Activated CD4-positive, CD25-positive, alpha-beta regulatory T cell treated with anti-CD3 and anti-CD28 coated beads, Interleukin-2, amount 50 U/mL, for 72 hours (primary cell): ENCODE data around the gene VAV2.

Experiments
- DNase-seq: peaks from one replicate; pipeline ENCODE4 v3.0.0; 2021

VAV2 gene, protein sequence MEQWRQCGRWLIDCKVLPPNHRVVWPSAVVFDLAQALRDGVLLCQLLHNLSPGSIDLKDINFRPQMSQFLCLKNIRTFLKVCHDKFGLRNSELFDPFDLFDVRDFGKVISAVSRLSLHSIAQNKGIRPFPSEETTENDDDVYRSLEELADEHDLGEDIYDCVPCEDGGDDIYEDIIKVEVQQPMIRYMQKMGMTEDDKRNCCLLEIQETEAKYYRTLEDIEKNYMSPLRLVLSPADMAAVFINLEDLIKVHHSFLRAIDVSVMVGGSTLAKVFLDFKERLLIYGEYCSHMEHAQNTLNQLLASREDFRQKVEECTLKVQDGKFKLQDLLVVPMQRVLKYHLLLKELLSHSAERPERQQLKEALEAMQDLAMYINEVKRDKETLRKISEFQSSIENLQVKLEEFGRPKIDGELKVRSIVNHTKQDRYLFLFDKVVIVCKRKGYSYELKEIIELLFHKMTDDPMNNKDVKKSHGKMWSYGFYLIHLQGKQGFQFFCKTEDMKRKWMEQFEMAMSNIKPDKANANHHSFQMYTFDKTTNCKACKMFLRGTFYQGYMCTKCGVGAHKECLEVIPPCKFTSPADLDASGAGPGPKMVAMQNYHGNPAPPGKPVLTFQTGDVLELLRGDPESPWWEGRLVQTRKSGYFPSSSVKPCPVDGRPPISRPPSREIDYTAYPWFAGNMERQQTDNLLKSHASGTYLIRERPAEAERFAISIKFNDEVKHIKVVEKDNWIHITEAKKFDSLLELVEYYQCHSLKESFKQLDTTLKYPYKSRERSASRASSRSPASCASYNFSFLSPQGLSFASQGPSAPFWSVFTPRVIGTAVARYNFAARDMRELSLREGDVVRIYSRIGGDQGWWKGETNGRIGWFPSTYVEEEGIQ

DNA sequence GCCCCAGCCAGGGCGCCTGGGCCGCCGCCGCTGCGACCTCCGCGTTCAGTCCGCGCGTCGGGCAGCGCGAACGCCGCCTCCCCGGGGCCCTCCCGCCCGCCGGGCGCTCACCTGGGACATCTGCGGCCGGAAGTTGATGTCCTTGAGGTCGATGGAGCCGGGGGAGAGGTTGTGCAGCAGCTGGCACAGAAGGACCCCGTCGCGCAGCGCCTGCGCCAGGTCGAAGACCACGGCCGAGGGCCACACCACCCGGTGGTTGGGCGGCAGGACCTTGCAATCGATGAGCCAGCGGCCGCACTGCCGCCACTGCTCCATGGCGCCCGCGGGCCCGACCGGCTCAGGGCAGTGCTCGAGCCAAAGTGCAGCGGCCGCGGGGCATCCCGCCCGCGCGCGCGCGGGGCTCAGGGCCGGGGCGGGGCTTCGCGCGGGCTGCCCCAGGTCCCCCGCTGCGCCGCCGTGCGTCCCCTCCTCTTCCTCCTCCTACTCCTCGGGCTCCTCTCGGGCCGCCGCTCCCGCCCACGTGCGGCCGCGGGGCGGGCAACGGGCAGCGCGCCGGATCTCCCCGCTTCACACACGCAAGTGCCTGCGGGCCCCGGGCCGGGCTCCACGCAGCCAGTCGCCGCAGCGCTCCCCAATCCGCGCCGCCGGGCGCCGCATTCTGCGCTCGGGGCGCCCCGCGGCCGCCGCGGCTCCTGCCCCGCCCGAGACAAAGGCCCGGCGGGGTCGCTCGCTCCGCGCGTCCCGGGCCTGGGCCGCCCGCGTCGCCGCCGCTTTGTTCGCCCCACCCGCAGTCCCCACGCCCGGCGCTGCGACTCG is at the start of gene VAV2:
Gene VAV2, minus strand, starts transcription at position 361 of the 816 bp plus-strand sequence. Its CDS starts 46 bp downstream, at position 315.
- peak; percentile 51 for DNase-seq

DNA sequence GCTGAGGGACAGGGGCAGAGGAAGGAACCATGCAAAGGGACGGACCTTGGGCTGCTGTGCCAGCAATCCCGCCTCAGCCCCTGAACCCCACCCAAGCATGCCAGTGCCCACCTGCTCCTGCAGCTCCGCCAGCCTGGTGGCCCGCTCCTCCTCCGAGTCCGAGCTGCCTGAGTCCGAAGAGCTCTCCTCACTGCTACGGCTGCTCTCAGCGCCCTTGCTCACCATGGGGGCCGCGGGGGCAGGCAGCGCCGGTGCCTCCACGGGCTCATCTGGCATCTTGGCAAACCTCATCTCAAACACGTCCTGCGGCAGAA is 49.5 kb upstream of the VAV2 start:
- no peak for DNase-seq

DNA sequence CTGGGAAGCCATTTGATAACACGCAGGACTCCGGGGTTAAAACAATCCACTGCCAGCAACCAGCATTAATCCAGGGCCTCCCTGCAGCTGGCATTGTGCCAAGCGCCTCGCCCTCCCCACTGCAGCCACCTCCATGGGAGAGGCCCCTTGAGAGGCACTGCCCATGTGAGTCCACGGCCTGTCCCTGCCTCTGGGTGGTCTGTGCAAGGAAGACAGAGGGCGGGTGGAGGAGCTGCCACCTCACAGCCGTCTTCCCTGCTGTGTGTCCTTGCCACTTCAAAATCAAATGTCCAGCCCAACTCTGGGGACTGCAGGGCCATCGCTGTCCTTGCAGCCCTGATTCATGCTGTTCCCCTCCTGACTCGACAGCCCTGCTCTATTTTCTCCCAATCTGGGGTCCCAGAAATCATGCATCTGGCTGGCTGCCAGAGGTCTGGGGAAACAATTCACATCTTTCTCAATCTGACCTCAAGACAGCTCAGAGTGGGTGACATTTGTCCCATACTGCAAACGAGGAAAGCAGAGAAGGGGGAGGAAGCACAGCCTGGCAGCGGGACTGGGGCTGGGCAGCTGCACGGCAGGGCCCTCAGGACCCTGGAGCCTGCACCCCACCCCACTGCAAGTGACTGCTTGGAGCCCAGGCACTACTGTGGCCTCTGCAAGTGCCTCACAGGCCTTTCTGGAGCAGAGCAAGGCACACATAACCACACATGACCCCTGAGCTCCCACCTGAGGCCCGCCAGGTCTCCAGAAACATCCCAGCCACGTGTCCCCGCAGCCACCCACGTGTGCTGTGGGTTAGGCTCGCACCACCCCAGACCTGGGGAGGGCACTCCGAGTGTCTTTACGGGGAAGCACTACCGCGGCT is 48.9 kb upstream of the VAV2 start:
- no peak for DNase-seq

DNA sequence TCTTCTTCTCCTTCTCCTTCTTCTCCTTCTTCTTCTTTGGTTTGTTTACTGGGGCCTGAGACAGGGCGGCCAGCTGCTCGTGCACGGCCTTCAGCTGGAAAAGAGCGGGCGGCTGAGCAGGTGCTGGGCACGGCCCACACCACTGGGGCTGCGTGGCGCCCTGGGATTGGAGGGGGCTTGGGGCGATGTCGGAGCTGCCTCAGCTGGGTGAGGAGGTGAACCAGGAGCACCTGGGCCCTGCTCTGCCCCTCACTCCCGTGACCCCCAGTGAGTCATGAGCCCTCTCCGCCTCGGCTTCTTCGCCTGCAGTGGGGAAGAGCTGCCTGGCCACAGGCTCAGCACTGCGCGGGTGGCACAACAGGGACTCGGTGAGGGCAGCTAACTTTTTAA is 48.0 kb upstream of the VAV2 start:
- DNase-seq = no peak

DNA sequence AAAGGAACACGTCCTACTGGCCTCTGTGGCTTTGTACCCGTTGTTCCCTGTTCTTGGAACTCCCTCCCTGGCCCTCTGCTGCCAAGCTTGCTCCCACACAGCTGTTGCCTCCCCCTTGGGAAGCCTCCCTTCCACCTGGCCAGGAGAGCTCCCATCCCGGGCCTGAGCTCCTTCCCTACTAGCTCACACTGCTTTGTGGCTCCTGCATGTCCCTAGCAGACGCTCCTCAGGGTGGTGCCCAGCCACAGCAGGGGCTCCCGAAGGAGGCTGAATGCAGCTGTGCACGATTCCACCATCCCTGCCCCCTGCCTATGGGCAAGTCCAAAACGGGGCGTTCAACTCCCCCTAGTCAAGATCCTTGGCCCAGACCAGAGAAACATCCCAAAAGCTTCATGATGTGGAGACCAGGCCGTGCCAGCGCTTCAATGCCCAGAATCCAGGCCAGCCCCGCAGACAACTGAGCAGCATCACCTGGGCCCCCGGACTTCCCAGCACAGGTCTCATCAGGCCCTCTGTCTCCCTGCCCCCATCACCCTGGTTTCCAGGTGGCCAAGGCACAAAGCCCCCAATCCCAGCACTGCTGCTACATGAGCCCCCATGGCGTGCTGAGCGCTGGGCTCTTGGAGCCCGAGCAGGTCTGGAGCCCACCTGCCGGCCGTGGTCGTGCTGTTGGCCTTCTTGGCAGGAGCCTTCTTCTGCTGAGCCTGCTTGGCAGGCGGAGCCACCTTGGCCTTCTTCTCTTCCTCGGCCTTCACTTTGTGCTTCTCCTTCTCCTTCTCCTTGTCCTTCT is 47.5 kb upstream of the VAV2 start:
- DNase-seq = no peak

DNA sequence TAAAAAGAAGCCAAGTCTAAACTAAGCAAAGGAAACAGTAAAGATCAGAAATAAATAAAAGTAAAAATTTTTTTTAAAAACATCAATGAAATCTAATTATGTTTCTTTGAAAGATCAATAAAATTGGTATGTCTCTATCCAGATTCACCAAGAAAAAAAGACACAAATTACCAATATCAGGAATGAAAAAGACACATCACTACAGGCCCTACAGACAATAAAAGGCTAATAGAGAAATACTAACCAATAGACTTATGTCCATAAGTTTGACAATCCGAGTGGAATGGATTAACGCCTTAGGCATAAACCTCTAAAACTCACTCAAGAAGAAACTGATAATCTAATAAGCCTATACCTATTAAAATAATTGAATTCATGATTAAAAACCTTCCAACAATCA is 45.5 kb upstream of the VAV2 start:
- no peak for DNase-seq

DNA sequence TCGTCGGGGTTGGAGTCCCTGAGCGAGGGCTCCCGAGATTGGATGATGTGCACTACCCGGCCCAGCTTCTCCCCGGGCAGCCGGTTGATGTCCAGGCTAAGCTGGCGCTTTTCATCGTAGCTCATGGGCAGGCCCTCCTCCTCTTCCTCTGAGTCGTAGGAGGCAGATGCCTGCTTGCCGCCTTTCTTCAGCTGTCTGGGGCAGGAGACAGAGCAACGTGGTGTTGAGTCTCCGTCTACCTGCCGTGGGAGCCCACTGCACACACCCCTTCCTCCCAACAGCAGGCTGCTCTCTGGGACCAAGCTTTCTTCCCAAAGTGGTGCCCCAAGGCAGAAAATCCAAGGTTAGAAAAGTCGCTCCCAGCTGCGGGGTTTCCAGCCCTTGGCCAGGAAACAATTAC is 44.0 kb upstream of the VAV2 start:
- no peak for DNase-seq

DNA sequence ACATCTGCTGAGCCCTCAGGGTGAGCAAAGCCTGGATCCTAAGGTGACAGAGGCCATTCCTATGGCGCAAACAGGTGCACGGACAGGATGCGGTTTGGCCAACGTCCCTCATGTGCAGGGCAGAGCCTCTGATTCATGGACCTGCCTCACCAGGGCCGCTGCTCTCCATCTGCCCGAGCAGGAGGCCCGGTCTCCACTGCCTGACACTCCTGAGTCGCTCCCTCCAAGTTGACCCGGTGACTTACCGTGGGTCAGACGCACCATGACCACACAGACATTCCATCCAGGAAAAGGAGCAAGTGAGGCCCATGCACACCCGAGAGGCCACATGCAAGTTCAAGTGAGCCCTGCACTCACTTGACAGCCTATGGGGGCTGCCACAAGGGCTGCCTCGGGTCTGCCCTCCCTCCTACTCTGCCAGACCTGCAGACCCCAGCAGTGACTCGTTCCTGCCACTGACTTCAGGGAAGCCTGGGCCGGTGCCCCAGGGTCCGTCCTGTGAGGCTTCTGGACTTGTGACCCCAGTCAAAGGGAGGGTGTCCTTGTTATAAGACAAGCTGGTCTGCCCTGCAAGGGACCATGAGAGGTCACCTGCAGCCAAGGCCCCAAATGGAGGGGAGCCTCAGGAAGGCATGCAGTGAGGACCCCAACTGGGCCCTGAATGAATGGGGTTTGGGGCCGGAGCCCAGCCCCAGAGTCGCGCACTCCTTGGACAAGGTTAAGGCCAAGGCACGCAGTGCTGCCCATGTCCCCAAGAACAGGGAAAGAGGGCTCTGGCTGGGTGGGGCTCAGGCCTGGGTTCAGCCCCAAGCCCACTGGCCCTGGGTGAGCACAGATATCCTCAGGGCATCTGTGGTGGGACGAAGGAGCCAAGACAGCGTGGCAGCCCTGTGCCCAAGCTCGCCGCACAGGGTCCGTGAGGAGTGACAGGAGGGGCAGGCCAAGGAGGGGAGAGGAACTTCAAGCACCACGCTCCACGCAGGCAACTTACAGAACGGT is 43.2 kb upstream of the VAV2 start:
- DNase-seq = no peak

DNA sequence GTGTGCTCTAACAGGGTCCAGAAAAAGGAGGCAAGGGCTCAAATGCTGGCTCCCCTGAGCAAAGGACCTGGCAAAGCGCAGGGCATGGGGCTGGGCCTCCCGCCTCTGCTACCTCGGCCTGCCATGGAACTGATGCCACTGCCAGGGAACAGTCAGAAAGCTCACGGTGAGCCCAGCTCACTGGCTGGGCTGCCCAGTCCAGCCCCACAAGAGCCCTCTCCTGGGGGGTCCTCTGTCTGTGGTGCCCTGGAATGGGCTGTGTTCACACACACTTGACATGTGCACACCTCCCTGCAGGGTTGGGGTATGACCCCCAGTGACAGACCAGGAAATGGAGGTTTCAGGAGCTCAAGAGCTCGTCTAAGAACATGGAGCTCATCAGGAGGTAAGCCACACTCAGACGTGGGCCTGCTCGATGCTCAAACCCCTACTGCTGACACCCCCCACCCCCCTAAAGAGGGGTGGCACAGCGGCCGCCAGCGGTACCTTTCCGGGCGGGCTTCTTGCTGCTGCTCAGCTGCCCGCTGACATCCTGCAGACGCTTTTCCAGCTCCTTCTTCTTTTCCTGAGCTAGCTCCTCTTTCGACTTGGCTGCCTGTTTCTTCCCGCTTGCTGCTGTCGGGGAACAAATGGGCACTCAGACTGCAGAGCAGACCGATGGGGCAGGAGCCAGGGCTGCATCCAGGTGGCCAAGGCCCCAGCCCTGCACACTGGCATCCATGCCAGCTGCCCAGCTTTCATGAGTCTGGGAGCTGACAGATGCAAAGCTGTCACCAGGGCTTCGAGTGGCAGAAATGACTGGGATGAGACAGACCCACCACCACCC is 42.3 kb upstream of the VAV2 start:
- DNase-seq = no peak

DNA sequence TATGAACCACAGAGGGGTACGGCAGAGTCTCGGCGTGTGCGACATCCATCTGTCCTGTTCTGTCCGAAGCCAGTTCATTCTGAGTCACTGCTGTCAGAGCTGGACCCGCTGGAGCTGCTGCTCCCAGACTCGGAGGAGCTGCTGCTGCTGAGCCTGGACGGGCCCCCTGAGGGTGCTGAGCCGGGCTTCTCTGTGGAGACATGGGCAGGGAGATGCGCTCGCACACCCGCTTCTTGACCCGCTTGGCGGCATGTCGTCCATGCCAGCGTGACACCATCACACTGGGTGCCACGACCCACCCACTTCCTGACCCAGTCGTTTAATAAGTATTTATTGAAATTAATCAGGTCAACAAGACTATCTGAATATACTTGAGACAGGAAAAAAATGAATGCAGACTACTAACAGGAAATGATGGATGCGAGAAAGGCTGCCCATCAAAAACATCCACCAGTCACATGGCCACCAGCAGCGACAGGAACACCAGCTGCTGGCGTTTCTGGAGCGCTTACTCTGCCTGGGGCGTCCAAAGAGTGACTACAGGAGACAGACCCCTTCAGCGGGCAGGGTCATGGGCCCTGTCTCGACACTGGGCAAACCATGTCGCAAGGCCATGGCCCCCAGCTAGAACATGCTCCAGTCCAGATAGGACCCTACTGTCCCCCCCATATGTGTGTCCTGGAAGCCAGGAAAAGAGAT is 41.5 kb upstream of the VAV2 start:
- DNase-seq = no peak

DNA sequence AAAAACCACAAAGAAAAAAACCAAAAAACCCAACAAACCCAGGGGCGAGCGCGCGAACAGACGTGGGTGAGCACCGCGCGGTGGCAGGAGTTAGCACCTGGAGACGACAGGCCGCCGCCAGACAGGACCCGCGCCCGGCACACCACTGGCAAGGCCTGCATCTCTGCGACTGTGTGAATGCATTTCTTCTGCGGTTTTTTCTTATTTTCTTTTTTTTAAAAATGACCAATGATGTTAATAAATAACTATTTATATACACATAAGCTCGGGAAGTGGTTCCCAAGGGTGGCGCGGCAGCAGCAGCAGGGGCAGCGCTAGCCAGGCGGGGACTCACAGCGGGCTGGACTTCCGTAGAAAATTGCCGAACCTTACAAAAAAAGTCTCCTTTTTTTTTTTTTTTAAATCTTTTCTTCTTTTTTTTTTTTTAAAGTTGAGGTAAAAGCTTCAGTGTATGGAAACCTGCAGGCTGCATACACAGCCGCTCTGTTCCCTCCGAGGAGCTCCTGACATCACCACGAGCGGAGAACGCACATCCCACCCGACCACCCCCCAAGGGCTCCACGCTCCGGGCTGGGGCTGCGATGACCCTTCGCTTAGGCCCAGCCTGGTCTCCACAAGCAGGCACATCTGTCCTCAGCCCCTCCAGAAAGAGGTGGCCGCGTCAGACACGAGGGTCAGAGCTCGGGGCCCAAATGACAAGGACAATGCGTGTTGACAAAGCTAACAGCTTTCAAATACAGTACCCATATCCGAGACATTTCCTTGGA is 40.5 kb upstream of the VAV2 start:
- no peak for DNase-seq

DNA sequence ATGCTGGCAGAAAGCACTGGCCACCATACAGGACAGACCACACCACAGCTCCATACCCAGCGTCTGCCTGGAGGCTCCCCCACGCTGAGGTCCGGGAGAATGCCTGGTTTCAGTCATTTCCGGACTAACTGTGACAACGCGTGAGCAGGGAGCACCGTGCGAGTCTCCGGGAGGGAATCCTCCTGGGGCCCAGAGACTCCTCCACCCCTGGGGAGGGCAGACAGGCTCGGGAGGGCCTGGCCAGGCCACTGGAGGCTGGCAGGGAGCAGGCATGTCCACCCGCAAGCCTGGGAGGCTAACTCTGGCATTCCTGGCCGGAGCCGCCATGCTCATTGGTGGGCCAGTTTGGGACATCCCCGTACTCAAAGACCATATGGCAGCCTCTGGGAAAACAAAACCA is 39.7 kb upstream of the VAV2 start:
- DNase-seq = no peak

DNA sequence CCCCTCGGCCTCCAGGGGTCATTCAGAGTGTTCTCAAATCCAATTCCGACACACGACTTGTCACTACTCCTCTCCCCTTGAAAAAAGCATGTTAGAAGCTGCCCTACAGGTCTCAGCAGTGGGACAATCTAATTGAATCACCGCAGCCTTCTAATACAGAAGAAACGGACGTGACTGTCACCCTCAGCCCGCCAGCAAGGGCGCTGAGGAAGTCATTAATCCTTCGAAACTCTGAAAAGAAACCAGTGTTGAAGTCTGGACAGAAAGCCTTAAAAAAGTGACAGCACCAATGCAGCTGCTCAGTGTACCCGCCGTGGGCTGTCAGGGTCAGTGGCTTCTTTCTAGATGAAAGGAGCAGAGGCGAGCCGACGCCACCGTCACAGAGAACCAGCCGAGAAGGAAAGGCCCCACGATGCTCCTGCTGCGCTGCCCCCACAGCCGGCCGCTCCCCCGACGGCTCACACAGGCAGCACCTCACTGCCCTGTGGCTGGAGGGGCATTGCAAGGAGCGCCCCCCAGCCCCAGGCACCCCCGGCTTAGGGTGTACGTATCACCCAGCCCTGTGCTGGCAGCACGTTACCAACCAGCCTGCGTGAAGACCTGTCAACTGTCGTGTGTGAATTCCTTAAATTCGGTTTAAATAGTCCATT is 38.8 kb upstream of the VAV2 start:
- no peak for DNase-seq

DNA sequence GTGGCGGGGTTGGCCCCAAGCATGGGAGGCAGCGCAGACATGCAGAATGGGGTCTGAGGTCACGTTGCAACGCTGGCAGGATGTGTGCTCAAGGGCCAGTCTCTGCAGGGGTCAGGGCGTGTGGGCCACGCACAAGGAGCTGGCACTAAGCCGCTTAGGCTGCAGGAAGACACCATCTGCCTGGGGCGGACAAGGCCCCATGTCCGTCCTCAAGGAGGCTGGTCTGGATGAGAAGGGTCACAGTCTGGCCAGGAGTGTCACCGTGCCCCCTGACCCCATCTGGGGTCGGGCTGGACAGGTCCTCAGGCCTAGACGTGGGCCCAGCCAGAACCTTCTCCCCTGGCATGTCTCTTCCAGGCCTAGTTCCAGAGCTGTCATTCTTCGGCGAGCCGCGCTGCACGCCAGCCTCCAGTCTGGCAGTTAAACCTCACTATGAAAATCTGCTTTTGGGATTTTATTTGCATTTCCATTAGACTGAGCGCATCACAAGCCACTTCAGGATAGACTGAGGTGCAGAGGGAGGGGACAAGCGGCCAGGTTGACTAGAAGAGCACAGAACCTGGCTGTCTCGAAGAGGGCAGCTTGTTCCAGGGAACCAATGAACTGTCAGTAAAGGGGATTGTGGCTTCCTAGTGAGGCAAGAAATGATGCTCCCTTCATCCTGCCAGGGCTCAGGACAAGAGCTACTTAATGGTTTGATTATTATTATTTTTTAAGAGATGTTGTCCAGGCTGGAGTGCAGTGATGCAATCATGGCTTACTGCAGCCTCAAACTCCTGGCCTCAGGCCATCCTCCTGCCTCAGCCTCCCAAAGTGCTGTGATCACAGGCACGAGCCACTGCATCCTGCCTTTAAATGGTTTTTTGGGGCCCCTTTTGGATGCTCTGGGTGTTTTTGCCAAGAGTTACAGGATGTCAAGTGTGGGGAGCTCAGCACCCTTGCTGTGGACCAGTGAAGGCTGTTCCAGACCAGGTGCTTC is 37.4 kb upstream of the VAV2 start:
- no peak for DNase-seq

DNA sequence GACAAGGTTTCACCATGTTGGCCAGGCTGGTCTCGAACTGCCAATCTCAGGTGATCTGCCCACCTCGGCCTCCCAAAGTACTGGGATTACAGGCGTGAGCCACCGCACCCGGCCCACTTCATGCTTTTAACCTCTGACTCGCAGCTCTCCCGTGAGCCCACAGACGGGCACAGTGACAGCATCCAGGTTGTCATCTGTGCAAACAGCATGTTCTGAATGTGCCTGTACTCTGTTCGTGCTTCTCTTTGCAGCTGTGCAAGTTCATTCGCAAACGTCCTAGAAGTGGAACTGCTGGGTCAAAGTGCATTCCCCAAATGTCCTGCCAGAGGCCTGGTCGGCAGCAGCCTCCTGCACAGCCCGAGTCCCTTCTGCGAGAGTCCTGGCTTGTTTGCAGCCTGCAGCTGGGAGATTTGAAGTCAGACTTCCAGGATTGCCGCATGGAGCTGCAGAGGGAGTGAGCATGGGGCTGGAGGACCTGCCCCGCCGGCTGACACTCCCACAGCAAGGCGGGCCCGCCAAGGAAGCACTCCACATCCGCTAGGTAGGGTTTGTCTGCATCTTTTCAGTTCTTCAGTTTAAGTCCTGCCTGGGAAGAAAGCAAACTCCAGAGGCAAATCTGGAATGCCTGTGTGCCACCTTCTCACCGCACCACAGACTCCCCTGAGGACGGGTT is 36.6 kb upstream of the VAV2 start:
- no peak for DNase-seq
